NCI-H2107 (cell line): ENCODE data around the gene HLA-DPB1.
"Not testable (repeated sequence)": the region's sequence is repeated elsewhere in the genome, so short reads cannot be mapped to it uniquely, and the experiment has no call there.

Source experiments
- DNase-seq: peaks from one replicate; lab custom pipeline; 2025; lab: John Stamatoyannopoulos, UW

HLA-DPB1 gene

GRCh38 chr6:33075568-33076405, at the start of gene HLA-DPB1:
TSS of gene HLA-DPB1 (plus strand) at chr6:33075990. CDS start at chr6:33076042, 52 bp downstream.
- no peak for DNase-seq

DNA sequence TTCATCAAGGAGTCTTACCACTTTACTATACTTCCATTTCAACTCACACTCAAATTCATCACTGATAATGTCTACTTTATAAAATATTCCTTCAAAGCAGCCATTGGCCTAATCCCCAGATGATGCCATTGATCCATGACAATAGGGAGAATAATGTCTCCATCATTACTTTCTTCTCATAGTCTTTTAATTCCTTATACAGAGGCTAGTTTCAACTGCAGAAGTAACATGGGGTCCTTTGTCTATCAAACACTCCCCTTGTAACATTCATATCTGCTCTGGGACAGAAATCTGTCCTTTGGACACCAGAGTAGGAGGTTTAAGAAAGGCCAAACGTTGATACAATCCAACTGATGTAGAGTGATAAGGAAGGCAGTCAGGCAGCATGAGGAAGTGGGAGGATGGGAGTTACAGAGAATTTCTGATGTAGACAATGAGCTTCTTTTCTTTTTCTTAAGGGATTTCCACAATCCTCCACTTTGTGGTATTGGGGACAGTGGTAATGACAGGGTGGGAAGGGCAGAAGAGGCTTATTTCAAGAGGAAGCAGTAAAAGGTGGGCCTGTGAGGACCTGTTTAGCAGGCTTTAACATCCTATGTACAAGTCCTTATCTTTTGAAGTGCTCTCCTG, 47.5 kb upstream of the HLA-DPB1 start:
- no peak for DNase-seq

DNA sequence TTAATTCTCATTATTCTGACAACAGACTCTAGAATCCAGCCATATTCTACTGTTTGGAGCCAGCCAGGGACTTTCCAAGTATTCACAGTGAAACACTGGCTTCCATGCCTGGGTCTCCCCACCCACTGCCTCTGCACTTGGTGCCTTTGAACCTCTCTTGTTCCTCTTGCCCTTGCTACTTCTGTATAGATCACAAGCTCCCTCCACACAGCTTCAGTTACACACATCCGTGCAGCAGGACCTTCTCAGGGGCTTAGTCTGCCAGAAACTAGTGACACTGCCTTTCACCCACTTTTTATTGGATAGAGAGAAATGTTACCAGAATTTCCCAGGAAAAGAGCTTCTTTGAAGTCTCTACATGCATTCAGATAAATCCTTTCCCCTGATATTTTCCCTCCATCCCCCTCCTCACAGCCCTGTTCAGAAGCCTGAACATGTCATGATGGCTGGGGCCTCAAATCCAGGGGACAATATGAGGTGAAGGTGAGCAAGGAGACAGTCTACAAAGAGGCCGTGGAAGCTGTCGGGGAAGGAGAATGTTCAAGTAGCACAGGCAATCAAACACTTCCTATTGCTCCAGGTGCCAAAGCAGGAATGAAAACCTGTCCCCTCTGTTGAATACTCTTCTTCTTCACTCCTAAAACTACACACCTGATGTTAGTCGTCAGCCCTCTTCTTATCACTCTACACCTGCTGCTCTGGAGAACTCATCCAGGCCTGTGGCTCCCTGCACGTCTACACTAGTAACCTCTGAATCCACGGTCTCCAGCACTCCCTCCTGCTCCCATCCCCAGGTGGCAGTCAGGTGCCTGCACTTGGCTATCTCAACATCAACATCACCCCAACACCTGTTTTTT, 46.2 kb upstream of the HLA-DPB1 start:
- no peak for DNase-seq

DNA sequence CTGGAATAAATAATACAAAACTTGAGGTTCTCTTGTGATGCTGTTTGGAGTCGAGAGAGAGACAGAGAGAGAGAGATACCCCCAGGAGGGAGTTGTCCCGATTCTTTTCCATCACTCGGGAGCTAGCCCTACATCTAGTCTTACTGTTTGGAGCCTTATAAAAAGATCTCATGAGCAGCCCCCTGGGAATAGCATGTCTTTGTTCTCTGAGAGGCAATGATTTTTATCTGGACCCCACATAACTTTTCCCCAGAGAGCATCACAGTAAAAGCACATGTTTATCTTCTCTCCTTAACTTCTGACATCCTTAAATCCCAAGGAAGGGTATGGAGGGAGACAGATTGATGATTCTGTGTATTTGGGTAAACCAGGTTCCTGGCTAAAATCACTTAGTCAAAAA, 45.5 kb upstream of the HLA-DPB1 start:
- DNase-seq = no peak

GRCh38 chr6:33034554-33034953, 41.2 kb upstream of the HLA-DPB1 start:
- DNase-seq = no peak

DNA sequence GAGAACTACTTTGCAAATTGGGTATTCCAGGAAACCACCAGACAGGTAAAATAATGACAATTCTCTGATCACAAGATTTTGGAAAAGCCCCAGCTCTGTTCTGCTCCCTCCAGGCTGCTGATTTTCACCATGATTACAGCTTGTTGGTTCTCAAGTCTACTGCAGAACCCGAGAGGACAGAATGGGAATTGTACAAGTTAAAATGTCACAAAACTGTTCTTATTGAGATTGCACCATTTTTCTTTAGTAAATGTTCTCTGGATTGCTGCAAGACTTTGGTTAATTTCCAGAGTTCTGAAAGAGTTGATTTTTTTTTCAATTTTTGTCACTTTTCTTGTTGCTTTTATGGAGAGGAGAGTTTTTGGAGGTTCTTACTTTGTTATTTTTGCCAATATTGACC, 39.3 kb upstream of the HLA-DPB1 start:
- DNase-seq = no peak

DNA sequence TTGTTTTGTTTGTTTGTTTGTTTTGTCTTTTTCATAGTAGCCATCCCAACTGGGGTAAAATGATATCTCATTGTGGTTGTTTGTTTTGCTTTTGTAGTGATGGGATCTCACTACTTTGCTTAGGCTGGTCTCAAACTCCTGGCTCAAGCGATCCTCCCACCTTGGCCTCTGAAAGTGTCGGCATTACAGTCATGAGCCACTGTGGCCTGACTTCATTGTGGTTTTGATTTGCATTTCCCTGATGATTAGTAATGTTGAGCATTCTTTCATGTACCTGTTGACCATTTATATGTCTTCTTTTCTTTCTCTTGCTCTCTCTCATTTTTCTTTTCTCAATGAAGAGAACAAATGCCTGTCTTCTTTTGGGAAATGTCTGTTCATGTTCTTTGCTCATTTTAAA, 35.6 kb upstream of the HLA-DPB1 start:
- DNase-seq = no peak

DNA sequence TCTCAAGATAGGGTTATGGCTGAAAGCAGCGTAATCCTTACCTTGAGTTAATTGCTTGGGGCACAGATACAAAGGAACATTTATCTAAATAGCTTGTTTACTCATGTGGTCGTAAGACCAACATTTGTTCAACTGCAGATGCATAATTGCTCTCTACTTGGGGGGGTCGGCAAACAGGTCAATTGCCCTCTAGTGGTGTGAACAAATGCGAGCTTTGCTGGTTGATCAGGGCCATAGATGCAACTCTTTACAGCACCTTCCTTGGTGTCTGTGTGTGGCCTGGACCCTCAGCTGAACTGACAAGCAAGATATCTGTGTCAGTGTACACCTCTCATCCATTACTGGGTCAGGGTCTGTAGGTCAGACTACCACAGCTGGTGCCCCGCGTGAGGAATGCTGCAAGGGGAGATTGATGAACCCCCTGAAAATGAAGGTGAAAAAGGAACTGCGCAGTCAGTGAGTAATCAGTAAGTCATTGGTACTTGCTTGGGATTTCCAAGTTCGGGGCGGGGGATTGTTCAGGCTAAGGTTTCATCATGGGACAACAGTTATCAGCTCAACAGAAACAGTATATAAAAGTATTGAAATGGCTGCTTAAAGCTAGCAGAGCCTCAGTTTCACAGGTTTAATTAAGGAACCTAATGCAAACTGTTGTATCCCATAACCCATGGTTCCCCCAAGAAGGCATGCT, 26.3 kb upstream of the HLA-DPB1 start:
- DNase-seq = no peak

- DNase-seq = no peak
These were observed 25.6 kb upstream of the HLA-DPB1 start for GRCh38 chr6:33050014-33050810.

DNA sequence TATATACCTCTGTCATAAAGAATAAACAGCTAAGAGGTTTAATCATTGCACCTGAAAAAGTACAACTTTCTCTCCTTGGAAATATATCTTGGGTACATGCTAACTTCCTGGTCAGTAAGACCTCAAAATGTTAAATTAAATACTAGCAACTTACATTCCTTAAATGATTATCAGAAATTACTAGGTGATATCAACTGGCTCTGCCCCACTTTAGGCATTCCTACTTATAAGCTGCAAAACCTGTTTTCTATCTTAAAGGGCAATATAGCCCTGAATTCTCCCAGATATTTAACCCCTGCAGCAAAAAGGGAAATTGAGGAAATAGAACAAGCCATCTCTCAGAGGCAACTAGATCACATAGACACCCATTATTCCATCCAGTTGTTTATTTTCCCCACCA, 23.2 kb upstream of the HLA-DPB1 start:
- no peak for DNase-seq

- DNase-seq = no peak
These were observed 22.6 kb upstream of the HLA-DPB1 start for GRCh38 chr6:33053230-33053629.

DNA sequence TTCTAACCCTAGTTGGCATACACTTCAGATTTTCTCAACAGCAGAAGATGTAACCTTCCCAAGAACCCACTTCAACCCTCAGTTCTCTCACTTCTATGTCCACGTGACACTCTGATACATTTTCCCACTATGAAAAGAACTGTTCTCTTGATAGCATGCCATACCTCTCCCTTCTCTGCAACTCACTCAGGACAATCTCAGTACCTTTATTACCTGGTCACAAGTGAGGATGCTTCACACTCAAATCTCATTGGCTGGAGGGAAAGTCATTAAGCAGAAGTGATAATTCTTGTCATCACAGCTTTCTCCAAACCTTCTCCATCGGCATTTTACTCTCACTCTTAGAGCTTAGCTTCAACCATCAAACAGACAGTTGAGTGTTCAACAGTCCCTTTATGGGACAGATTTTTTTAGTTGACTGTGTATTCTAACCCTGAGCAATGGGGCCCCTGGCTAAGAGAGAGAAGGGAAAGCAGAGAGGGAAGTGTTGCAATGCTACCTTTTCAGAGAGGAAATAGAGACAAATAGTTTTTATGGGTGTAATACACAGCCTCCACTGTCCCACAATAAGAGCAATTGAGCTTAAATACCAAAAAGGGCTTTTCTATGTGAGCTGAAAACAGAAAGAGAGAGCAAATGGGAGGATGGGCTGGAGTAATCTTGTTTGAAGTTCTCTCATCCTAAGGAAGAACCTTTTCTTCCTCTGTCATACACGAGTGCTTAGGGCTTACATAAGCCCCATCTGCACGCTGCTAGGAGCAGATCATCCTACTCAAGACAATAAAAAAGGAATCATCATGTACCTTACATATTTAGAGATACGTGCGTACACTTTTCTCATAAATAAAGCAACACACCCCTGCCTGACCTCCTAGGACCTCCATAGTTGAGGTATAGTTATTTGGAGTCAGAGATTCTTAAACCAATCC, 18.3 kb upstream of the HLA-DPB1 start:
- DNase-seq = no peak

DNA sequence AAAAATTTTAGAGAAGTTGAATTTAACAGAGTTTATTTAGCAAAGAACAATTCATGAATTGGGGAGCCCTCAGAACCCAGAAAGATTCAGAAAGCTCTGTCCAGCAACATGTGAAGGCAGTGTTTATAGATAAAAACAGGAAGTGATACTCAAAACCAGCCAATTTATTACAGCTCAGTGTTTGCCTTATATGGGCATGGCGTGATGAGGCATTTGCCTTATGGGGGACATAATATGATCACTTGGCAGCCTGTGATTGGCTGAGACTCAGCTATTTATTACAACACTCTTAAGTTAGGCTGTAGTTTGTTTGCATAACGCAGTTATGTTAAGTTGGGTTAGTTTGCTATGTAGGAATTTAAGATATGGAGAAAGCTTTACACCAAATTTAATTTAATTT, 13.8 kb upstream of the HLA-DPB1 start:
- no peak for DNase-seq

GRCh38 chr6:33063435-33063834, 12.4 kb upstream of the HLA-DPB1 start:
- DNase-seq = not testable (repeated sequence)

DNA sequence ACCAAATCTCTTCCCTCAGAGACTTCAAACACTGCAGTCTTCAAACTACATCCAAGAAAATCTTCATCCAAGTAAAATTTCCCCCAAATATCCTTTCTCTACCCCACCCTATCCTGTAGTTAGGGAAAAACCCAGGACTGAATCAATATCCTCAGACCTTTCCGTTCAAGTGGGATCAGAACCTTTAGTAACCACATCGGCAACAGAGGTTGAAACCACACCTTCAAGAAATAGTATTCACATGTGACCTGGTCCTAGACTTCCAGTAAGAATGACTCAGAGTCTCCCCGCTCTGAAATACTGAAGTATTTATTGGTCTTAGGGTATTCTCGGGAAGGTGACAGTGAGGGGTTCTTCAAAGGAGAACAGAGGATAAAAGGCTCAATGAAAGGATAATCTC, 11.1 kb upstream of the HLA-DPB1 start:
- DNase-seq = no peak

DNA sequence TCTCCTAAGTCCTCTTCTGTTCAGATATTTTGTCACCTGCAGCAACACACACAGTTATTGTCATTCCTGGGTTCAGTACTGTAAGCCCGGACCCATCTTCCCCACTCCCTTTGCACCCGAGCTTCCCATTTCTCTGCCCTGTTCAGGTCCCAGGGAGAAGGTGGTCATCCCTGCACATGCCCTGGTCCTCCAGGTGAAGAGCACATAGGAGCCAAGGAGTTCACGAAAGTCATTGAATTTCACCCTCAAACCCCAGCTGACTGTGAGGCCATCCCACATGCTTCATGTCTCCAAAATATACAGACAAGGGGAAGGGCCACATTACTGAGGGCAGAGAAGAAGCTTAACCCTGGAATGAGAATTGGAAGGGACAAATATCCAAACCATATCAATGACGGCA, 10.5 kb upstream of the HLA-DPB1 start:
- no peak for DNase-seq

- DNase-seq = no peak
These were observed 8.8 kb upstream of the HLA-DPB1 start for GRCh38 chr6:33066917-33067521.

DNA sequence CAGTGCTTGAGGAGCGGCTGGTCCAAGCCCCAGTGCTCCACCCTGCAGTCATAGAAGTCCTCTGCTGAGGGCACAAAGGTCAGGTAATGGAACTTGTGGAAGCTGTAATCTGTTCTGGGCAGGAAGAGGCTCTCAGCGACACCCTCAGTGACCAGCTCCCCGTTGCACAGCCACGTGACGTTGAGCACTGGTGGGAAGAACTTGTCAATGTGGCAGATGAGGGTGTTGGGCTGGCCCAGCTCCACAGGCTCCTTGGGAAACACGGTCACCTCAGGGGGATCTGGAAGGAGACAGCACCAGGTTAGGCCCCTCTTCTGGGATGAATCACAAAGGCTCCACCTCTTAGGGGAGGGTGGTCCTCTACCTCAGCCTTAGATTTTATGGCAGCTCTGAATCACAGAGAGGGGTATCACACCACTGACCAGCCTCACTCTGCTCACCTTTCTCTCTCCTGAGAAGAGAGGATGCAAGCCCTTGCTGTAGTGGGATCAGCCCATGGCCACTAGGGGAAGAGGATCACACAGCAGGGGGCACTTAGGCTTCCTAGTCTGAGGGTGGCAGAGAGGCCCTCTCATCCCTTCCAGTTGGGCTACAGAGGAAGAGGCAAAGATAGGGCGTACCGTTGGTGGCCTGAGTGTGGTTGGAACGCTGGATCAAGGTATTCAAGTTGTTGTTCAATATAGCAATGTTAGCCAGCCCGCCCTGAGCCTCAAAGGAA, 6.6 kb upstream of the HLA-DPB1 start:
- DNase-seq = no peak

DNA sequence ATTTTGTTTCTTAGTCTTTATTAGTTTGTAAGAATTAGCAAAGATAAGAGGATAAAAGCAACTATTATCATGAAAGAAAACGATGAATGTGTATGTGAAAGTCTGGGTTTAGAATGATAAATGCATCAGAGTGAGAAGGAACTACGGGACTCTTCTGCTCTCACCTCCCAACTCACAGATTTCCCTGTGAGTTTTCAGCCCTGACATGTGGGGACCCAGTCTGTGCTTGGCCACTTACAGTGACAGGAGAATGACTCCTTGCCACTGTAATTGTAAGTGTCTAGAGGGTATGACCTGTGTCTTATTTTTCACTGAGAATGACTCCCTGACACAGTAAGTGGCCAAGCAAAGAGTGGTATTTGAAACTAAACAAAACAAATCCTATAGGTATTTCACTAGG, 4.9 kb upstream of the HLA-DPB1 start:
- no peak for DNase-seq
